Activated CD4-positive, CD25-positive, alpha-beta regulatory T cell (primary cell): ENCODE measurements around the gene NDUFA3.
A peak's percentile ranks its signal among the peaks of the same experiment; 100 is the strongest.

Source experiments
- DNase-seq, 4 experiments: peaks; one replicate each; lab custom pipeline; 2025; lab: John Stamatoyannopoulos, UW

NDUFA3 gene

GRCh38 chr19:54137699-54138488 lies 35.2 kb downstream of the NDUFA3 start, which contains the start of gene CNOT3:
Gene CNOT3, plus strand, starts transcription at chr19:54137762. Its CDS starts 5,217 bp downstream, at chr19:54142979.
- DNase-seq, result peak in 1 of 4 experiments; percentile 28

- no peak for DNase-seq
Measured at GRCh38 chr19:54138489-54139256, 36.0 kb downstream of the NDUFA3 start.

GRCh38 chr19:54141356-54141755 lies 38.7 kb downstream of the NDUFA3 start:
- no peak for DNase-seq

- DNase-seq, result no peak
Measured at GRCh38 chr19:54142166-54142780, 39.6 kb downstream of the NDUFA3 start.

GRCh38 chr19:54145541-54146158 lies 43.0 kb downstream of the NDUFA3 start:
- DNase-seq, result no peak

- no peak for DNase-seq
Measured at GRCh38 chr19:54147676-54148075, 45.0 kb downstream of the NDUFA3 start.

GRCh38 chr19:54148158-54148557 lies 45.5 kb downstream of the NDUFA3 start:
- DNase-seq, result no peak

GRCh38 chr19:54149021-54149812 lies 46.6 kb downstream of the NDUFA3 start:
- no peak for DNase-seq

GRCh38 chr19:54151362-54152035 lies 48.8 kb downstream of the NDUFA3 start:
- DNase-seq, result no peak

- DNase-seq, result no peak
Measured at GRCh38 chr19:54152267-54152666, 49.6 kb downstream of the NDUFA3 start.

GRCh38 chr19:54152878-54153524 lies 50.3 kb downstream of the NDUFA3 start:
- DNase-seq, result no peak

GRCh38 chr19:54153731-54154326 lies 51.2 kb downstream of the NDUFA3 start:
- no peak for DNase-seq

- no peak for DNase-seq
Measured at GRCh38 chr19:54154603-54155345, 52.1 kb downstream of the NDUFA3 start.

GRCh38 chr19:54155694-54156093 lies 53.0 kb downstream of the NDUFA3 start:
- no peak for DNase-seq

- no peak for DNase-seq
Measured at GRCh38 chr19:54156490-54156889, 53.8 kb downstream of the NDUFA3 start.

- DNase-seq, result no peak
Measured at GRCh38 chr19:54156953-54157352, 54.3 kb downstream of the NDUFA3 start.
